Measurements from ENCODE around the gene LKAAEAR1.
"Not testable (repeated sequence)": the region's sequence is repeated elsewhere in the genome, so short reads cannot be mapped to it uniquely, and the experiment has no call there.

Gene LKAAEAR1

GRCh38 chr20:64083804-64084684 lies at the start of gene LKAAEAR1:
LKAAEAR1 (minus strand) TSS chr20:64084398; CDS start chr20:64084219, 179 bp downstream.
- H3K4me3 ChIP-seq (ENCODE audit: low read depth, low read length): peak within 1 kb of the TSS; percentile 26
- no peak for TF ChIP-seq CTCF (IDR thresholded peaks at IDR 0.05; ENCODE audit: low read depth, low read length)
- in situ Hi-C loops (cut with HindIII; ENCODE audit: low sequenced_read_pairs): no loop called here
- DNase-seq (ENCODE audit: low read depth, low spot score): no peak

- H3K4me3 ChIP-seq (ENCODE audit: low read depth, low read length): no peak overlapping the region
- in situ Hi-C loops (cut with HindIII; ENCODE audit: low sequenced_read_pairs): no loop called here
- TF ChIP-seq CTCF (IDR thresholded peaks at IDR 0.05; ENCODE audit: low read depth, low read length): peak; percentile 37
- no peak for DNase-seq (ENCODE audit: low read depth, low spot score)
Measured at GRCh38 chr20:64131406-64131805, 47.2 kb upstream of the LKAAEAR1 start.

- no peak overlapping the region for H3K4me3 ChIP-seq (ENCODE audit: low read depth, low read length)
- in situ Hi-C loops (cut with HindIII; ENCODE audit: low sequenced_read_pairs): no loop called here
- DNase-seq (ENCODE audit: low read depth, low spot score): no peak
- no peak for TF ChIP-seq CTCF (IDR thresholded peaks at IDR 0.05; ENCODE audit: low read depth, low read length)
Measured at GRCh38 chr20:64130876-64131275, 46.7 kb upstream of the LKAAEAR1 start.

GRCh38 chr20:64130271-64130670 lies 46.1 kb upstream of the LKAAEAR1 start:
- in situ Hi-C loops (cut with HindIII; ENCODE audit: low sequenced_read_pairs): no loop called here
- H3K4me3 ChIP-seq (ENCODE audit: low read depth, low read length): no peak overlapping the region

GRCh38 chr20:64129146-64129782 lies 45.1 kb upstream of the LKAAEAR1 start:
- no peak for TF ChIP-seq CTCF (IDR thresholded peaks at IDR 0.05; ENCODE audit: low read depth, low read length)
- in situ Hi-C loops (cut with HindIII; ENCODE audit: low sequenced_read_pairs): no loop called here
- no peak overlapping the region for H3K4me3 ChIP-seq (ENCODE audit: low read depth, low read length)
- no peak for DNase-seq (ENCODE audit: low read depth, low spot score)

More at GRCh38 chr20:64130271-64130670, 46.1 kb upstream of the LKAAEAR1 start:
- DNase-seq (ENCODE audit: low read depth, low spot score): no peak
- TF ChIP-seq CTCF (IDR thresholded peaks at IDR 0.05; ENCODE audit: low read depth, low read length): no peak

GRCh38 chr20:64123517-64123916 lies 39.3 kb upstream of the LKAAEAR1 start:
- DNase-seq (ENCODE audit: low read depth, low spot score); H3K4me3 ChIP-seq (ENCODE audit: low read depth, low read length); in situ Hi-C loops (cut with HindIII; ENCODE audit: low sequenced_read_pairs): not testable (repeated sequence)

- in situ Hi-C loops (cut with HindIII; ENCODE audit: low sequenced_read_pairs); H3K4me3 ChIP-seq (ENCODE audit: low read depth, low read length); DNase-seq (ENCODE audit: low read depth, low spot score): not testable (repeated sequence)
Measured at GRCh38 chr20:64122927-64123326, 38.7 kb upstream of the LKAAEAR1 start.
